ENCODE data around the gene SPRED3.
"Not testable (repeated sequence)": the region's sequence is repeated elsewhere in the genome, so short reads cannot be mapped to it uniquely, and the experiment has no call there.

The SPRED3 gene

DNA sequence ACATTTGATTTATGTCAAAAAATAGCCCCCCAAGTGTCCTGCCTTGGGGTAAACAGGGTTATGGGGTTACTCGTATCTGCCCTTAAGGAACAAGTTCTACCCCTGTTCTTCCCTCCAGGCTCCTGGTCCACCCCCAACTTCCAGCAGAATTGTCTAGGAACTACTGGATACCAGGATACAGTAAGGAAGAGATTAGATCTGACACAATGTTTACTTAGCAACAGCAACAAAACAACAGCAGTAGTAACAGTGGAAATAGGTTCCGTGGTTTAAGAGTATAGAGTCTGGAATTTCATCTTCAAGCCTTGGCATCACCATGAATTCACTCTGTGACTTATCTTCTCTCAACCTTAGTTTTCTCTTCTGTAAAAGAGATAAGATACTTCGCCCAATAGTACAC lies 12.7 kb downstream of the SPRED3 start:
- peak; percentile 39 for DNase-seq (ENCODE audit: low read depth)
- TF ChIP-seq CTCF (IDR thresholded peaks at IDR 0.05; ENCODE audit: control insufficient read depth, extremely low read depth, insufficient read depth), result no peak
- H3K4me3 ChIP-seq (ENCODE audit: low read depth, low read length), result no peak overlapping the region

- TF ChIP-seq CTCF (IDR thresholded peaks at IDR 0.05; ENCODE audit: control insufficient read depth, extremely low read depth, insufficient read depth), result no peak
- no peak for DNase-seq (ENCODE audit: low read depth)
- peak overlapping the region; percentile 36 for H3K4me3 ChIP-seq (ENCODE audit: low read depth, low read length)
These were observed 14.1 kb downstream of the SPRED3 start for GRCh38 chr19:38402623-38402966.

GRCh38 chr19:38402967-38403674 lies 14.6 kb downstream of the SPRED3 start, which contains the start of gene FAM98C:
Gene FAM98C (plus strand): TSS chr19:38403093. CDS start chr19:38403154, 61 bp downstream.
- H3K4me3 ChIP-seq (ENCODE audit: low read depth, low read length), result peak within 1 kb of the TSS; percentile 88
- peak; percentile 90 for DNase-seq (ENCODE audit: low read depth)
- peak; percentile 88 for TF ChIP-seq CTCF (IDR thresholded peaks at IDR 0.05; ENCODE audit: control insufficient read depth, extremely low read depth, insufficient read depth)

DNA sequence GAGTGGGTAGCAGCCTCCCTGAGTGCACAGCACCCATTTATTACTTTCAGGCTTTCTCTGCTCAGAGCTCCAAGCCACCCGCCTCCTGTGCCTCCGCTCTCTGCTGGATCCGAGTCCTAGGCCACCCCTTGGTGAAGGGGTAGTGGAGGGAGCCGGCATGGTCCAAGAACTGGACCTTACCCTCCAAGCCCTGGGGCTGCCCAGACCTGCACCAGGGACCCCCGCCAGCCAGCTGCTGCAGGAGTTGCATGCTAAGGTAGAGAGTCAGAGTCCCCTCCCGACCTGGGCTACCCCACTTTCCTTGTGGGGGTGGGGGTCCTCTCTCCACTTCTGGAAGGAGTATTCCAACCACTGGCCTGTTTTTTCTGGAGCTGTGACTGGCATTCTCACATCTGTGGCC lies 16.4 kb downstream of the SPRED3 start:
- no peak overlapping the region for H3K4me3 ChIP-seq (ENCODE audit: low read depth, low read length)
- DNase-seq (ENCODE audit: low read depth), result no peak
- TF ChIP-seq CTCF (IDR thresholded peaks at IDR 0.05; ENCODE audit: control insufficient read depth, extremely low read depth, insufficient read depth), result no peak

DNA sequence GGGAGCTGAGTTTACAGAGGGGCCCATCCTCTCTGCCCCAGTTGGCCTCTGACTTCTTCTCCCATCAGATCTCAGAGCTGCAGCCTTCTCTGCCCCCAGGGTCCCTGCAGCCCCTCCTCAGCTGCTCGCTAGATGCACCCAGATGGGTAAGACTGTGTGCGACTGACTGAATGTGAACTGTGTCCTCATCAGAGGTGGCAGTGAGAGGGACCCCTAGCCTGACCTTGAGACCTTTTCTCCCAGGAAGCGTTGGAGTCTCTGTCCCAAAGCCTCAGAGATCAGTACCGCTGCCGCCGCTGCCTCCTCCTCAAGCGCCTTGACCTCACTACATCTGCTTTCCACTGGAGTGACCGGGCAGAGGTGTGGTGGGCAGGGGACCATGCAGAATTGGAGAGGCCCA lies 16.8 kb downstream of the SPRED3 start:
- H3K4me3 ChIP-seq (ENCODE audit: low read depth, low read length), result no peak overlapping the region
- no peak for DNase-seq (ENCODE audit: low read depth)
- TF ChIP-seq CTCF (IDR thresholded peaks at IDR 0.05; ENCODE audit: control insufficient read depth, extremely low read depth, insufficient read depth), result no peak

- no peak for TF ChIP-seq CTCF (IDR thresholded peaks at IDR 0.05; ENCODE audit: control insufficient read depth, extremely low read depth, insufficient read depth)
- no peak for DNase-seq (ENCODE audit: low read depth)
- no peak overlapping the region for H3K4me3 ChIP-seq (ENCODE audit: low read depth, low read length)
These were observed 21.2 kb downstream of the SPRED3 start for GRCh38 chr19:38409631-38410133.

GRCh38 chr19:38410407-38410806 lies 21.9 kb downstream of the SPRED3 start:
- DNase-seq (ENCODE audit: low read depth); H3K4me3 ChIP-seq (ENCODE audit: low read depth, low read length): not testable (repeated sequence)
